CD4-positive, alpha-beta memory T cell (primary cell): ENCODE measurements around the gene MTTP. TPM values are rescaled to one million over a fixed set of nuclear protein-coding genes. Genes with fewer than 3 reads are reported as not detected.

ENCODE experiments used
- CTCF ChIA-PET: fragments of 350-600 bp; sonication (Branson Sonifier 250); formaldehyde crosslinking; loops from one replicate; lab custom pipeline; 2021; ENCODE audit warnings: inconsistent platforms; ENCODE audit not compliant: partially characterized antibody; lab: Charles Lee
- POLR2A ChIA-PET: fragments of 350-600 bp; sonication (Branson Sonifier 250); formaldehyde crosslinking; loops from one replicate; lab custom pipeline; 2021; ENCODE audit not compliant: partially characterized antibody; lab: Charles Lee
- DNase-seq, 5 donors: peaks; one replicate each; pipeline versions ENCODE4 v3.0.0 to v3.0.0-alpha.2; 2020 to 2022; ENCODE audit warnings: mixed read lengths in 1 of 5
- H3K27ac ChIP-seq: one replicate; pipeline ENCODE4 v1.7.0; 2013; ENCODE audit warnings: low read depth, low read length
- H3K27me3 ChIP-seq: 2 replicates; pipeline ENCODE4 v1.7.0; 2013; ENCODE audit warnings: mild to moderate bottlenecking, low read length, moderate library complexity; ENCODE audit not compliant: insufficient read depth
- H3K36me3 ChIP-seq: 2 replicates; pipeline ENCODE4 v1.7.0; 2013; ENCODE audit warnings: mild to moderate bottlenecking, low read length, moderate library complexity; ENCODE audit not compliant: insufficient read depth
- H3K4me1 ChIP-seq: 2 replicates; pipeline ENCODE4 v1.7.0; 2013; ENCODE audit warnings: mild to moderate bottlenecking, low read length, moderate library complexity; ENCODE audit not compliant: insufficient read depth
- H3K4me3 ChIP-seq, 2 donors: one replicate each; pipeline ENCODE4 v1.7.0; 2013; ENCODE audit warnings: low read length in 2 of 2, mild to moderate bottlenecking in 1 of 2
- H3K9me3 ChIP-seq, 2 donors: one replicate each; pipeline ENCODE4 v1.7.0; 2013; ENCODE audit warnings: low read length in 2 of 2, control low read depth in 1 of 2; ENCODE audit not compliant: control insufficient read depth in 1 of 2
- H3K27ac Mint-ChIP-seq, 7 donors: one replicate each; pipeline ENCODE4 v1.8.0; 2020 to 2021; ENCODE audit warnings: mixed read lengths in 7 of 7, mild to moderate bottlenecking in 6 of 7, inconsistent platforms in 3 of 7, moderate library complexity in 3 of 7
- H3K27me3 Mint-ChIP-seq, 2 donors: one replicate each; pipeline ENCODE4 v1.8.0; 2020 to 2021; ENCODE audit warnings: mixed read lengths in 2 of 2
- H3K36me3 Mint-ChIP-seq, 2 donors: one replicate each; pipeline ENCODE4 v1.8.0; 2020 to 2021; ENCODE audit warnings: mixed read lengths in 2 of 2, inconsistent platforms in 1 of 2, mild to moderate bottlenecking in 1 of 2
- H3K4me1 Mint-ChIP-seq, 4 donors: one replicate each; pipeline ENCODE4 v1.8.0; 2020 to 2021; ENCODE audit warnings: mixed read lengths in 4 of 4, mild to moderate bottlenecking in 1 of 4
- H3K4me3 Mint-ChIP-seq, 8 donors: one replicate each; pipeline ENCODE4 v1.8.0; 2020 to 2021; ENCODE audit warnings: mixed read lengths in 8 of 8, mild to moderate bottlenecking in 7 of 8, moderate library complexity in 6 of 8, inconsistent platforms in 3 of 8
- H3K9me3 Mint-ChIP-seq, 8 donors: one replicate each; pipeline ENCODE4 v1.8.0; 2020 to 2021; ENCODE audit warnings: mixed read lengths in 8 of 8, mild to moderate bottlenecking in 5 of 8, inconsistent platforms in 3 of 8, moderate library complexity in 1 of 8
- intact Hi-C: fragments of 100-400 bp; cut with micrococcal nuclease; formaldehyde crosslinking; loops from one replicate; pipeline ENCODE4 v1.15.1; 2023
- polyA plus RNA-seq, 2 donors: library from polyadenylated mRNA; unstranded; fragments of 300-500 nt; fragmentation: Illumina TruSeq; gene quantifications; one replicate each; pipeline ENCODE4 v1.2.3, GENCODE V29; 2021
- total RNA-seq, 2 experiments: library from RNA; stranded (reverse); gene quantifications; one replicate each; pipeline ENCODE4 v1.2.3, GENCODE V29; 2021

Gene MTTP
- total and polyA plus RNA-seq, 4 experiments from 2014 or later, result 0.67 TPM; not detected in 3

DNA sequence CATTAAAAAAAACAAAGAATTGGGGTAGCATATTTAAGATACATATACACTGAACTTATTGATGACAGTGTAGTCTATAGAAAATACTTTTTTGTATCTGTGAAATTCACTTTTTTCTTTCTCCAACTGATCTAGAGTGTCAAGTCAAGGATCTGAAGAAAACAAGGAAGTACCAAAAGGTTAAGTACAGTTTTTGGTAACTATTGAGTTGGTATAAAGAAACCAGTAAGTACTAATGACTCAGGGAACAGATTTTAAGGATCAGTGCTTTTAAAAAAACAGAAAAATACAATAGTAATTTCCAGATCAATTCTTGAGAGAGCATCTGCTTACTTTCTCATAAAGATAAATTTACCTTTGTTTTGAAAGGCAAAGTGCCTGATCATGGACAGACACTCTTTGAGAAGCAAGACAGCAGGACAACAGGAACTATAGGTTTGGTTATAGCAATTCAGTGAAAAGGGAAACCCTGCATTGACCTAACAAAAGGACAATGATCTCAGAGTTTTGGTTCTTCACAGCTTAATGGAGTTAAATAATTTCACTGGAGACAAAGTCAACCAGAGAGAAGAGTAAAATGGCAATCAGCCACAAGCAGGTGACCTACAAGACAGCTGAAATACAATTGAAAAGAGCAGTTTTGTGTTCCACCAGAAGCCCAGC lies 34.2 kb upstream of the MTTP start:
- H3K27me3 Mint-ChIP-seq, result peaks cover 0 to under 1% of the 10 kb centered on the region in 2 donors
- CTCF ChIA-PET, result no interaction called here
- Histone ChIP-seq H3K36me3 (no peaks in the 10 kb centered on the region), H3K27me3 (peaks cover 5% of the 10 kb centered on the region), H3K4me1 (no peaks in the 10 kb centered on the region), H3K27ac (no peak overlapping the region), H3K4me3 (no peak overlapping the region), H3K9me3 (no peaks in the 10 kb centered on the region)
- no peak overlapping the region for H3K4me3 Mint-ChIP-seq
- intact Hi-C loops, result no loop called here
- POLR2A ChIA-PET, result no interaction called here
- peaks cover 2 to 16% (median 5%) of the 10 kb centered on the region in 8 donors for H3K9me3 Mint-ChIP-seq
- H3K4me1 Mint-ChIP-seq, result no peaks in the 10 kb centered on the region
- H3K27ac Mint-ChIP-seq, result no peak overlapping the region
- H3K36me3 Mint-ChIP-seq, result peaks cover 0 to 3% of the 10 kb centered on the region in 2 donors
- no peak for DNase-seq

DNA sequence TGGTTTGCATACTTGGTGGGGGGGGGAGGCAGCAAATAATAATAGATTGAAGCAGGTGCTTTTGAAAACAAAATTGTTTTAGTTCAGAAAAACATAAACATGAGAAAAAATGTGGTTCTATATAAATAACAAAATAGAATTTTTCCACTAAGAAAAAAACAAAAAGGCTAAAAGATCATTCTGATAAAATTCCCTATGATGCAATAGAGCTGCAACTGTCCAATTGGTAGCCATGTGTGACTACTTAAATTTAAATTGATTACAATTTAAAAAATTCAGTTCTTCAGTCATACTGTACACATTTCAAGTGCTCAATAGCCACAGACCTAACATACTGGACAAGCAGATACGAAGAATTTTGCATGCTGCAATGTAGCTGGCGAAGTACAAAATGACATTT lies 21.8 kb upstream of the MTTP start:
- Histone ChIP-seq H3K27me3 (no peaks in the 10 kb centered on the region), H3K36me3 (no peaks in the 10 kb centered on the region), H3K4me3 (no peak overlapping the region), H3K9me3 (no peaks in the 10 kb centered on the region), H3K27ac (no peak overlapping the region), H3K4me1 (no peaks in the 10 kb centered on the region)
- Mint-ChIP-seq H3K4me1 (no peaks in the 10 kb centered on the region), H3K4me3 (no peak overlapping the region), H3K9me3 (no peaks in the 10 kb centered on the region), H3K27me3 (no peaks in the 10 kb centered on the region), H3K27ac (no peak overlapping the region), H3K36me3 (peaks cover 12 to 13% of the 10 kb centered on the region in 2 donors)
- CTCF ChIA-PET, result interaction anchor here (1.4 kb wide), 1 partner anchor 255 kb away, joined by 4 read pairs; no protein-coding TSS in a partner anchor
- POLR2A ChIA-PET, result interaction anchor here (1.0 kb wide), 1 partner anchor 10 kb away, joined by 3 read pairs; the partner anchor contains the start of gene TRMT10A
- no peak for DNase-seq
- intact Hi-C loops, result no loop called here

DNA sequence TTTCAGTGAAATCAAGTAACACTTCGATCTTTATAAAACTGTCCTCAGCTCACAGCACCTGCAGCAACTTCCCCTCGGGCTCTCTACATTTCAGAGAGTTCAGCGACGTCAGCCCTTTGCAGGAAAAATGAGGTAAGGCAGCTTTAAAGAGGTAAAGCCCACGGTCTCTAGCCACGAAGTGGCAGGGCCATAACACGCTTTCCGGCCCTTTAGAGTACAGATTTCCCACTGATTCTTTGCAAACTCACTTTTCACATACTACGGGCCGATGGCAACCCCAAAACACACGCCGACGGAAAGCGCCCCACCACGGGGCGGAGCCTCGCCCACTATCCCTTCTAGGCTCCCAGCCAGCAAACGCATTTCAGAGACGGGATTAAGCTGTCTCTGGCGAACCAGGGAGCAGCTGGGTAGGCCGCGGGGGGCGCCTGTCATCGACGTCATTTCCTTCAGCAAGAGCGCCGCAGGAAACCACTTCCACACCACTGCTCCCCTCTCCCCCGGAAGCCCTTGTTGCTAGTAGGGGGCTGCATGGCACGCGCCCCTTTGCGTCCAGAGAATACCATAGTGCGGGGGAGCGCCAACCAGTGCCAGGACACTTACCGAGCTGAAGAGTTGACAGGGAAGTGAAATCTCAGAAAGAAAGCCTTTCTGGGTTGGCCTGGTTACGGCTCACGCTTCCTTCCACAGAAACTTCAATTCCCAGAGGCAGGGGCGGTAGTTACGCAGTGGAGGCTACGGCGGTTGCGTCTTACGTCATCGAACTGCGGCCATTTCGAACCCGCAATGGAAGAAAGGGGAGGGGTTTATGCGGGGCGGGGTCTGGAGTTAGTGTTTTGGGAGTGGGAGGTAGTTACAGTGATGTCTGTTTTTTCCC lies 11.1 kb upstream of the MTTP start, which contains the start of gene TRMT10A:
TSS of gene TRMT10A (minus strand) at position 730 of the 877 bp plus-strand sequence. CDS start 4,701 bp downstream, outside the sequence.
- H3K9me3 ChIP-seq, result no peaks in the 10 kb centered on the region
- peaks cover 10% of the 10 kb centered on the region for H3K4me1 ChIP-seq
- peak within 1 kb of the TSS; percentile 93 for H3K27ac ChIP-seq
- Mint-ChIP-seq H3K4me1 (peaks cover 13 to 24% (median 19%) of the 10 kb centered on the region in 4 donors), H3K36me3 (peaks cover 0 to 7% of the 10 kb centered on the region in 2 donors), H3K27me3 (peaks cover 7 to 14% of the 10 kb centered on the region in 2 donors), H3K4me3 (peak within 1 kb of the TSS; percentile 95 to 99 (median 98)), H3K9me3 (peaks cover 0 to 3% (median 0%) of the 10 kb centered on the region in 8 donors), H3K27ac (peak within 1 kb of the TSS; percentile 99 to 100 (median 100))
- ChIA-PET POLR2A (interaction anchor here (0.6 to 2.7 kb wide), 25 partner anchors 10 to 1421 kb away, joined by 3 to 33 read pairs (median 5); partner anchors contain the start of genes ADH5, DAPP1, DNAJB14 and EIF4E), CTCF (interaction anchor here (0.6 to 4.1 kb wide), 14 partner anchors 12 to 569 kb away, joined by 3 to 37 read pairs (median 5); partner anchors contain the start of genes LAMTOR3 and METAP1)
- intact Hi-C loops, result loop anchor here (1.0 to 5.0 kb wide), 8 partner anchors 331 to 1420 kb away; partner anchors contain the start of genes ADH5, EIF4E, LAMTOR3 and METAP1
- H3K36me3 ChIP-seq, result no peaks in the 10 kb centered on the region
- peak; percentile 97 to 98 (median 98) for DNase-seq
- peak within 1 kb of the TSS; percentile 74 to 95 for H3K4me3 ChIP-seq
- no peaks in the 10 kb centered on the region for H3K27me3 ChIP-seq

DNA sequence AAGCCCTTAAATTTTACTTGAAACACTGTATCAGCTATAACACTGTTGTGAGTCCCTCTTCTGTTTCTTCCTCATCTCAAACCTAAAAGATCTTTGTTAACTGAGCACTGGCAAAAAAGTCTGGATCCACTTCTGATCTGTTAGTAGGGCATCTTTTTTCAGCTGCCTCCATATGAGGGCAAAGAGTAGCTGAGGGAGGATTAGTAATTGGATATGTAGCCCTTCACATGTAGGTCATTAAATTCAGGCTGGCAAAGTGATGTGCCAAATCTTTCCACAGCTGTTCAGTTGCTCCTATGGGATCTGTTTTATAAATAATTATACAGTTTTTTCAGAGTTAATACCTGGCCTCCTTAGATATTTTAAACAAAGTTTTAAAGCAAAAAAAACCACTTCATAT lies 9.7 kb upstream of the MTTP start:
- H3K9me3 ChIP-seq, result no peaks in the 10 kb centered on the region
- H3K4me3 ChIP-seq, result no peak overlapping the region
- peaks cover 0 to 7% of the 10 kb centered on the region in 2 donors for H3K36me3 Mint-ChIP-seq
- H3K9me3 Mint-ChIP-seq, result peaks cover 0 to 3% (median 0%) of the 10 kb centered on the region in 8 donors
- peak overlapping the region in 3 of 7 donors; percentile 18 to 100 (median 58) for H3K27ac Mint-ChIP-seq
- intact Hi-C loops, result loop anchor here (1.0 to 5.0 kb wide), 4 partner anchors 477 to 1303 kb away; partner anchors contain the start of genes ADH5, EIF4E and RAP1GDS1
- ChIA-PET CTCF (interaction anchor here (1.0 to 4.1 kb wide), 4 partner anchors 244 to 382 kb away, joined by 3 to 37 read pairs (median 11); partner anchors contain the start of gene DNAJB14), POLR2A (interaction anchor here (2.1 to 2.7 kb wide), 3 partner anchors 57 to 381 kb away, joined by 12 to 33 read pairs (median 28); partner anchors contain the start of genes DNAJB14 and LAMTOR3)
- no peak for DNase-seq
- H3K27me3 Mint-ChIP-seq, result peaks cover 7 to 19% of the 10 kb centered on the region in 2 donors
- peaks cover 13 to 24% (median 19%) of the 10 kb centered on the region in 4 donors for H3K4me1 Mint-ChIP-seq
- no peaks in the 10 kb centered on the region for H3K27me3 ChIP-seq
- no peak overlapping the region for H3K27ac ChIP-seq
- H3K36me3 ChIP-seq, result no peaks in the 10 kb centered on the region
- H3K4me1 ChIP-seq, result peaks cover 10% of the 10 kb centered on the region
- H3K4me3 Mint-ChIP-seq, result peak overlapping the region in 3 of 8 donors; percentile 19 to 22 (median 20)

DNA sequence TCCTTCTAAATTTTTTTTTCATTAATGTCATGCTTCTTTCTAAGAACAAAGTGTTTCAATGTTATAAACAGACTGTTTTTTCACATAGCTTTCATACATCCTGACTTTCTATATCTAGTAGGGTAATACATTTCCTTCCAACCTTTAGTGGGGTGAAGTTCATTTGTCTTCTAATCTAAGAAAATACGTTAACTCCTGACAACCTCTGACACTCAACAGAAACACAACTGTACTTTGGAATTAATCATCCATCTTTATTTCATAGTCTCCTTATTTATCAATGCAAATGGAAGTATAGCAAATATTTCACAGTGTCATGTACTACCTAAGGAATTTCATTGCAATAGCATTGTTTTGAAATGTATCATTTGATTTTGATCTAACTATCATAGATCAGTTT lies 2.7 kb upstream of the MTTP start:
- Mint-ChIP-seq H3K9me3 (peaks cover 0 to 1% (median 0%) of the 10 kb centered on the region in 8 donors), H3K36me3 (no peaks in the 10 kb centered on the region), H3K27me3 (peaks cover 25 to 29% of the 10 kb centered on the region in 2 donors), H3K4me3 (no peak overlapping the region), H3K4me1 (no peaks in the 10 kb centered on the region), H3K27ac (no peak overlapping the region)
- Histone ChIP-seq H3K4me1 (no peaks in the 10 kb centered on the region), H3K4me3 (no peak overlapping the region), H3K27me3 (no peaks in the 10 kb centered on the region), H3K36me3 (no peaks in the 10 kb centered on the region), H3K27ac (no peak overlapping the region), H3K9me3 (no peaks in the 10 kb centered on the region)
- ChIA-PET CTCF (no interaction called here), POLR2A (no interaction called here)
- DNase-seq, result no peak
- intact Hi-C loops, result no loop called here

DNA sequence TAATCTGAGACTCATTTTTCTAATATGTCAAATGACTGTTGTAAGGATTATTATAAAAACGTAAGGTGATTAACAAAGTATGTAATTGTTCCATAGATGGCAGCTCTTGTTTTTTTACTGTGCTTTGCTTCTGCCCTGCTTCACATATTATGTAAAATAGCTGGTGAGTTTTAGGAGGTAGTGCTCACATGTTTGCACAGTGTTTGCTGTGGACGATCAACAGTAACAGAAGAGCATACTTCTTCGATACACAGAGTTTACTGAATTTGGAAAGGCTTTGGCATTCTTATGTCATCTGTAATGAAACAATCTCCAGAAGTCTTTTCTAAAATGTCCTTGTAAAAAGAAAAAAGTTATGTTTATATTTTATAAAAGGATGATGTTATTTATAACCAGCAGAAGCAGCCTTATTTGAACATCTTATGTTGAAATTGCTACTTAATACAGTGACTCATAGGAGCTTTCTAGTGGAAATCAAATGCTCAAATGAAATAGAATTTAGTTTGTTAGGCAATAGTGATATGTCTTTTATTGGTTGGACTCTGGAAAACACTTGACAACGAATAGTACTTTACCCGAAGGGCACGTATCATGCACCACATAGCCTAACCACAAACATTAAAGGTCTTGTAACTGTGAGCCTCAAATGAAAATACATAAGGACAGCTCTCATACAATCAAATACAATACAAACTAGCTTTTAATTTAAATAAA lies 1.9 kb upstream of the MTTP start:
- no peaks in the 10 kb centered on the region for H3K36me3 Mint-ChIP-seq
- no peak overlapping the region for H3K4me3 Mint-ChIP-seq
- POLR2A ChIA-PET, result no interaction called here
- Histone ChIP-seq H3K9me3 (no peaks in the 10 kb centered on the region), H3K4me1 (no peaks in the 10 kb centered on the region), H3K4me3 (no peak overlapping the region), H3K27me3 (no peaks in the 10 kb centered on the region), H3K36me3 (no peaks in the 10 kb centered on the region), H3K27ac (no peak overlapping the region)
- intact Hi-C loops, result no loop called here
- no peak for DNase-seq
- no peak overlapping the region for H3K27ac Mint-ChIP-seq
- no peaks in the 10 kb centered on the region for H3K4me1 Mint-ChIP-seq
- peaks cover 0 to 1% (median 0%) of the 10 kb centered on the region in 8 donors for H3K9me3 Mint-ChIP-seq
- peaks cover 25 to 27% of the 10 kb centered on the region in 2 donors for H3K27me3 Mint-ChIP-seq
- CTCF ChIA-PET, result no interaction called here
